Kidney (tissue), 14 donors: ENCODE data around the gene LSAMP. TPM values are rescaled to one million over a fixed set of nuclear protein-coding genes. Genes with fewer than 3 reads are reported as not detected.

ENCODE experiments used
- DNase-seq, 5 donors: peaks; one replicate each; pipeline ENCODE4 v3.0.0-alpha.2; 2013 to 2020
- FAIRE-seq: peaks from 2 replicates; lab custom pipeline; 2012; peaks lifted over from hg19 to GRCh38; lab: Jason Lieb, UNC
- H3K27ac ChIP-seq, 2 donors: one replicate each; pipeline ENCODE4 v1.7.0; 2013; ENCODE audit warnings: low read depth in 2 of 2, low read length in 2 of 2, inconsistent platforms in 1 of 2
- H3K27me3 ChIP-seq: one replicate; pipeline ENCODE4 v1.7.1; 2013; ENCODE audit warnings: low read length, inconsistent platforms; ENCODE audit not compliant: control insufficient read depth, insufficient read depth
- H3K36me3 ChIP-seq, 3 donors: one replicate each; pipeline versions ENCODE4 v1.7.0 to v1.7.1; 2013; ENCODE audit warnings: low read length in 3 of 3, control low read depth in 1 of 3, inconsistent platforms in 1 of 3; ENCODE audit not compliant: insufficient read depth in 3 of 3, control insufficient read depth in 2 of 3
- H3K4me1 ChIP-seq, 3 donors: one replicate each; pipeline versions ENCODE4 v1.7.0 to v1.7.1; 2013; ENCODE audit warnings: low read length in 3 of 3, inconsistent platforms in 1 of 3, low read depth in 1 of 3; ENCODE audit not compliant: control insufficient read depth in 2 of 3, insufficient read depth in 2 of 3
- H3K4me3 ChIP-seq, 3 donors: one replicate each; pipeline versions ENCODE4 v1.7.0 to v1.8.1; 2013; ENCODE audit warnings: low read length in 3 of 3, control low read depth in 1 of 3, inconsistent platforms in 1 of 3
- H3K9ac ChIP-seq, 3 donors: one replicate each; pipeline versions ENCODE4 v1.7.0 to v1.7.1; 2013; ENCODE audit warnings: low read length in 3 of 3, control low read depth in 1 of 3, inconsistent platforms in 1 of 3
- H3K9me3 ChIP-seq, 3 donors: one replicate each; pipeline versions ENCODE4 v1.7.0 to v1.7.1; 2013; ENCODE audit warnings: low read length in 3 of 3, control low read depth in 1 of 3, inconsistent platforms in 1 of 3; ENCODE audit not compliant: control insufficient read depth in 2 of 3, insufficient read depth in 1 of 3
- CTCF ChIP-seq: IDR thresholded peaks from 3 replicates; pipeline ENCODE4 v1.5.1; 2012; ENCODE audit warnings: mild to moderate bottlenecking, moderate library complexity, borderline replicate concordance; ENCODE audit not compliant: insufficient read depth; ENCODE audit errors: extremely low read depth
- intact Hi-C: fragments of 100-400 bp; cut with DNase I; formaldehyde crosslinking; loops from one replicate; pipeline ENCODE4 v1.11.1; 2022
- polyA plus RNA-seq: library from polyadenylated mRNA; stranded (reverse); fragments of 350-450 nt; fragmentation: Illumina TruSeq; extraction: RNeasy Lipid Tissue Mini Kit (QIAGEN cat#74804); gene quantifications from one replicate; pipeline ENCODE4 v1.2.3, GENCODE V29; 2014; ENCODE audit warnings: low read depth, low replicate concordance; ENCODE audit not compliant: insufficient read depth
- total RNA-seq: library from RNA; stranded (reverse); fragmentation: NEBNext Ultra II Directional; extraction: Animal tissue kit (Norgen Biotek cat#: 25700); gene quantifications from one replicate; pipeline ENCODE4 v1.2.1, GENCODE V29; 2021
- donor health status: control.
- donor health status: control.
- donor health status: control.
- donor health status: control.
- donor health status: control.
- donor health status: DM: yes; HTN: yes; CAD: no.
- donor health status: Normal renal cell carcinoma (clear cell type).

Gene LSAMP
- total and polyA plus RNA-seq, 2 donors from 2014 or later: 1.4 to 3.5 TPM

- H3K4me1 ChIP-seq: no peaks in the 10 kb centered on the region
- FAIRE-seq (no peak), DNase-seq (no peak)
- H3K27me3 ChIP-seq: no peaks in the 10 kb centered on the region
- no peak overlapping the region for H3K27ac ChIP-seq
- no peak overlapping the region for H3K4me3 ChIP-seq
- no peaks in the 10 kb centered on the region for H3K9me3 ChIP-seq
- no peaks in the 10 kb centered on the region for H3K36me3 ChIP-seq
- no peak overlapping the region for H3K9ac ChIP-seq
- TF ChIP-seq CTCF: no peak
- intact Hi-C loops: no loop called here
Measured at GRCh38 chr3:115772951-115773350, 672.3 kb downstream of the LSAMP start.

GRCh38 chr3:115768661-115769060 is 676.6 kb downstream of the LSAMP start:
- no peak for TF ChIP-seq CTCF
- no peaks in the 10 kb centered on the region for H3K36me3 ChIP-seq
- FAIRE-seq (no peak), DNase-seq (no peak)
- H3K27ac ChIP-seq: no peak overlapping the region
- no peak overlapping the region for H3K4me3 ChIP-seq
- H3K9me3 ChIP-seq: no peaks in the 10 kb centered on the region
- H3K9ac ChIP-seq: no peak overlapping the region
- no peaks in the 10 kb centered on the region for H3K27me3 ChIP-seq
- intact Hi-C loops: no loop called here
- H3K4me1 ChIP-seq: no peaks in the 10 kb centered on the region

- no peak for FAIRE-seq
- intact Hi-C loops: no loop called here
Measured at GRCh38 chr3:115766587-115767482, 678.5 kb downstream of the LSAMP start.

More at GRCh38 chr3:115766587-115767482, 678.5 kb downstream of the LSAMP start:
- no peaks in the 10 kb centered on the region for H3K9me3 ChIP-seq
- H3K27ac ChIP-seq: no peak overlapping the region
- no peak overlapping the region for H3K4me3 ChIP-seq
- no peak overlapping the region for H3K9ac ChIP-seq
- no peaks in the 10 kb centered on the region for H3K4me1 ChIP-seq
- no peaks in the 10 kb centered on the region for H3K36me3 ChIP-seq
- no peak for DNase-seq
- no peak for TF ChIP-seq CTCF
- no peaks in the 10 kb centered on the region for H3K27me3 ChIP-seq
